ENCODE measurements around the gene P4HA1. TPM values are rescaled to one million over a fixed set of nuclear protein-coding genes. Genes with fewer than 3 reads are reported as not detected.

P4HA1 gene
- polyA plus RNA-seq, 1 donor from 2014 or later = 24.2 TPM

DNA sequence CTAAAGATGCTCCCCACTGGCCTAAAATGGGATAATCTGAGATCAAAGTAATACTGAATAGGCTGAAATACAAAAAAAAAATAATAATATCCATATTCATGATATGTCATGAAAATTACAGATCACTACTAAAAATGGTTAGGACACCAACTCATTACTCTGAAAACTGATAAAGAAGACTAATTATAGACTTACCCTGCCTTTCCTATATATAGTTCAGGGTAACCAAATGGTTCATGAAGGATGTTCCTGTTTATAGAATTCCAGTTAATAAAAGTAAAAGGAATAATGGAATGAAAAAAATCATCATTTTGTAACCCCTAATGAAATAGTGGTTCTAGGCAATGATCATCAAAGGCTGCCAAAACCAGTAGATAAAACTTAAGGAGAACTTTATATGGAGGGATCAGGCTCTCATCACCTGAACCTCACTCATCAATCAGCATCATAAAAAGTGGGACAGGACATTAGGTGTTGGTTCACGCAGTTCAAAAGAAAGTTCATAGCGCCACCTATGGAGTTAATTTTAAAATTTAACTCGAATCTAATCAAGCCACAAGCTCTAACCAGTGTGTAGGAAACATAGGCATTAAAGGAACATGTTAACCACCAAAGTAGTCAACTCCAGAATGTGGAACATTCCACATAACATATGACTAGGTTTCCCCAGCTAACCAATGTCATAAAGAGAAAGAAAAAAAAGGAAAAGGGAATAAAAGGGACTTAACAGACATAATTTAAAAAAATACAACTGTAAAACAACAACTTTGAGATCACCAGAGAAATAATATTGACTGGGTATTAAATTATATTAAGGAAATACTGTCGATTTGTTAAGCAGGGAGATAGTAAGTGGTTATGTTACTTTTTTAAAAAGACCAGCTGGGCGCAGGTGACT lies 35.7 kb downstream of the P4HA1 start:
- Histone ChIP-seq H3K4me3 (ENCODE audit: low read length) (no peak overlapping the region), H4K20me1 (ENCODE audit: insufficient read depth) (no peaks in the 10 kb centered on the region), H3K9me3 (ENCODE audit: low read length) (no peaks in the 10 kb centered on the region), H3K79me2 (replicated peaks; ENCODE audit: insufficient read depth, low read length) (no peaks in the 10 kb centered on the region), H3K27ac (ENCODE audit: low read length) (no peak overlapping the region), H3K9me2 (ENCODE audit: insufficient read depth, low read length) (no peaks in the 10 kb centered on the region), H3K27me3 (ENCODE audit: insufficient read depth, low read depth, low read length) (no peaks in the 10 kb centered on the region), H3K9ac (ENCODE audit: low read length) (no peak overlapping the region), H3K4me2 (ENCODE audit: low read length) (no peak overlapping the region), H3K36me3 (ENCODE audit: insufficient read depth, low read length) (no peaks in the 10 kb centered on the region), H3F3A (ENCODE audit: insufficient read depth, low read length, poor library complexity, severe bottlenecking) (no peaks in the 10 kb centered on the region), H2AFZ (ENCODE audit: low read depth, low read length) (no peak overlapping the region)
- no peak for TF ChIP-seq TAF1 (IDR thresholded peaks at IDR 0.05; ENCODE audit: low read depth)
- peak; percentile 62 for TF ChIP-seq CTCF (IDR thresholded peaks at IDR 0.05; ENCODE audit: poor library complexity, severe bottlenecking)
- TF ChIP-seq POLR2AphosphoS5 (IDR thresholded peaks at IDR 0.05) = no peak
- TF ChIP-seq, protein P1, sequence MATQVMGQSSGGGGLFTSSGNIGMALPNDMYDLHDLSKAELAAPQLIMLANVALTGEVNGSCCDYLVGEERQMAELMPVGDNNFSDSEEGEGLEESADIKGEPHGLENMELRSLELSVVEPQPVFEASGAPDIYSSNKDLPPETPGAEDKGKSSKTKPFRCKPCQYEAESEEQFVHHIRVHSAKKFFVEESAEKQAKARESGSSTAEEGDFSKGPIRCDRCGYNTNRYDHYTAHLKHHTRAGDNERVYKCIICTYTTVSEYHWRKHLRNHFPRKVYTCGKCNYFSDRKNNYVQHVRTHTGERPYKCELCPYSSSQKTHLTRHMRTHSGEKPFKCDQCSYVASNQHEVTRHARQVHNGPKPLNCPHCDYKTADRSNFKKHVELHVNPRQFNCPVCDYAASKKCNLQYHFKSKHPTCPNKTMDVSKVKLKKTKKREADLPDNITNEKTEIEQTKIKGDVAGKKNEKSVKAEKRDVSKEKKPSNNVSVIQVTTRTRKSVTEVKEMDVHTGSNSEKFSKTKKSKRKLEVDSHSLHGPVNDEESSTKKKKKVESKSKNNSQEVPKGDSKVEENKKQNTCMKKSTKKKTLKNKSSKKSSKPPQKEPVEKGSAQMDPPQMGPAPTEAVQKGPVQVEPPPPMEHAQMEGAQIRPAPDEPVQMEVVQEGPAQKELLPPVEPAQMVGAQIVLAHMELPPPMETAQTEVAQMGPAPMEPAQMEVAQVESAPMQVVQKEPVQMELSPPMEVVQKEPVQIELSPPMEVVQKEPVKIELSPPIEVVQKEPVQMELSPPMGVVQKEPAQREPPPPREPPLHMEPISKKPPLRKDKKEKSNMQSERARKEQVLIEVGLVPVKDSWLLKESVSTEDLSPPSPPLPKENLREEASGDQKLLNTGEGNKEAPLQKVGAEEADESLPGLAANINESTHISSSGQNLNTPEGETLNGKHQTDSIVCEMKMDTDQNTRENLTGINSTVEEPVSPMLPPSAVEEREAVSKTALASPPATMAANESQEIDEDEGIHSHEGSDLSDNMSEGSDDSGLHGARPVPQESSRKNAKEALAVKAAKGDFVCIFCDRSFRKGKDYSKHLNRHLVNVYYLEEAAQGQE (IDR thresholded peaks at IDR 0.05; ENCODE audit: borderline replicate concordance) = no peak
- TF ChIP-seq EZH2 (IDR thresholded peaks at IDR 0.05; ENCODE audit: borderline replicate concordance, insufficient read depth, low read length, poor library complexity, severe bottlenecking) = no peak
- peak; percentile 53 for TF ChIP-seq RAD21 (conservative IDR thresholded peaks at IDR 0.05)
- no peak for TF ChIP-seq MXI1 (conservative IDR thresholded peaks at IDR 0.05; ENCODE audit: poor library complexity, severe bottlenecking)
- TF ChIP-seq EP300 (conservative IDR thresholded peaks at IDR 0.05; ENCODE audit: poor library complexity, severe bottlenecking) = no peak
- TF ChIP-seq SMC3 (conservative IDR thresholded peaks at IDR 0.05; ENCODE audit: poor library complexity) = no peak

GRCh38 chr10:73060173-73060572 lies 36.5 kb downstream of the P4HA1 start:
- Histone ChIP-seq H3K4me3 (ENCODE audit: low read length) (no peak overlapping the region), H2AFZ (ENCODE audit: low read depth, low read length) (no peak overlapping the region), H3K9me2 (ENCODE audit: insufficient read depth, low read length) (no peaks in the 10 kb centered on the region), H4K20me1 (ENCODE audit: insufficient read depth) (no peaks in the 10 kb centered on the region), H3K27me3 (ENCODE audit: insufficient read depth, low read depth, low read length) (no peaks in the 10 kb centered on the region), H3K36me3 (ENCODE audit: insufficient read depth, low read length) (no peaks in the 10 kb centered on the region), H3F3A (ENCODE audit: insufficient read depth, low read length, poor library complexity, severe bottlenecking) (no peaks in the 10 kb centered on the region), H3K27ac (ENCODE audit: low read length) (no peak overlapping the region), H3K9me3 (ENCODE audit: low read length) (no peaks in the 10 kb centered on the region), H3K4me2 (ENCODE audit: low read length) (no peak overlapping the region), H3K79me2 (replicated peaks; ENCODE audit: insufficient read depth, low read length) (no peaks in the 10 kb centered on the region), H3K9ac (ENCODE audit: low read length) (no peak overlapping the region)
- TF ChIP-seq, protein P1 (IDR thresholded peaks at IDR 0.05; ENCODE audit: borderline replicate concordance) = no peak
